HG02938 (cell line): Measurements from ENCODE around the gene RASL11A.
"Not testable (repeated sequence)": the region's sequence is repeated elsewhere in the genome, so short reads cannot be mapped to it uniquely, and the experiment has no call there.

Experiments used
- ATAC-seq: cut with Tn5 transposase; IDR thresholded peaks from one replicate; pipeline ENCODE4 v1.9.1; 2021; ENCODE audit warnings: mild to moderate bottlenecking, moderate library complexity; ENCODE audit not compliant: unreplicated experiment

The RASL11A gene

DNA sequence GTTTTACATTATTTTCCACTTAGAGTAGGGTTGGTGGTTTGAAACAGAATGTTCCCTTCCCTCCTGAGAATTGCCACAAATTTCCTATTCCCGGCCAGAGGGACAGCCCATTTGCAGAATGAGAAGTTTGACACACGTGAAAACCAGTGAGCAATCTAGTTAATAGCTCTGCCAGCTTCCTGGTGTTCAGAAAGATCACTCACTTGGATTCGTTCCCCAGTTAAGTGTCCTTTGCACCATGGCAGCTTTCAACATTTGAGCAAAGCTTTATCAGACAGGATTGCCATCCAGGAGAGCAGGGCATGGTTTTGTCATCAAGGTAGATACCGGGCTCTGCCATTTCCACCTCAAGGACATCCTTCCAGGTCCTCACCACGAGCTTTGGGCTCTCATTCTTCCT lies 28.2 kb downstream of the RASL11A start:
- ATAC-seq: no peak

DNA sequence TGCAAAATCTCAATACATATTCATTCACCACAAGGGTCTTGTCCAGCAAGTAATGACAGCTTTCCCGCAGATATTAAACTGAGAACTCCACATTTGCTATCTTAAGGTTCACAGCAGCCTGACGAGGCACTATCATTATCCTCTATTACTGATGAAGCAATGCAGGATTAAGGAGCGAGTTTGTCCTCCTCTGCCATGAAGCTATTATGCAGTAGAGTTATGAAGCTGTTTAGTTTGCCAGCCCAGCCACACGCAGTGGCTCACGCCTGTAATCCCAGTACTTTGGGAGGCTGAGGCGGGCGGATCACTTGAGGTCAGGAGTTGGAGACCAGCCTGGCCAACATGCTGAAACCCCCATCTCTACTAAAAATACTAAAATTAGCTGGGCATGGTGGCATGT lies 29.8 kb downstream of the RASL11A start:
- ATAC-seq: not testable (repeated sequence)

DNA sequence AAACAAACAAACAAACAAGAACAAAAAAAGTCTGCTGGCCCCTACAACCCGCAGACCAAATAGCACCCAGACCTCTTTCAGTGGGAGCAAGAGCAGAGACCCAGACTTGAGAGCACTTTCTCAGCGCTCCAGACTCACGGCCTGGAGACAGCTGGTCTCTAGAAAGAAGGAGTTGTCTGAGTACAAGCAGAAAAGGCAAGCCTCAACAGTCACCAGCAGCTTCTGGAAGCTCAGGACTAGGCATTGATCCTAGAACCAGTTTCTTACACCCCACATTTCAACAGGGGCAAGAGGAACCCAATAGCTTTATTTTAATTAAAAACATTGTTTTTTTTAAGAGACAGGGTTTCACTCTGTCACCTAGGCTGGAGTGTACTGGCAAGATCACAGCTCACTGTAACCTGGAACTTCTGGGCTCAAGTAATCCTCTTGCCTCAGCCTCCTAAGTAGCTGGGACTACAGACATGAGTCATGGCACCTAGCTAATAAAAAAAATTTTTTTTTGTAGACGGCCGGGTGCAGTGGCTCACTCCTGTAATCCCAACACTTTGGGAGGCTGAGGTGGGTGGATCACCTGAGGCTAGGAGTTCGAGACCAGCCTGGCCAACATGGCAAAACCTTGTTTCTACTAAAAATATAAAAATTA lies 30.4 kb downstream of the RASL11A start:
- no peak for ATAC-seq

DNA sequence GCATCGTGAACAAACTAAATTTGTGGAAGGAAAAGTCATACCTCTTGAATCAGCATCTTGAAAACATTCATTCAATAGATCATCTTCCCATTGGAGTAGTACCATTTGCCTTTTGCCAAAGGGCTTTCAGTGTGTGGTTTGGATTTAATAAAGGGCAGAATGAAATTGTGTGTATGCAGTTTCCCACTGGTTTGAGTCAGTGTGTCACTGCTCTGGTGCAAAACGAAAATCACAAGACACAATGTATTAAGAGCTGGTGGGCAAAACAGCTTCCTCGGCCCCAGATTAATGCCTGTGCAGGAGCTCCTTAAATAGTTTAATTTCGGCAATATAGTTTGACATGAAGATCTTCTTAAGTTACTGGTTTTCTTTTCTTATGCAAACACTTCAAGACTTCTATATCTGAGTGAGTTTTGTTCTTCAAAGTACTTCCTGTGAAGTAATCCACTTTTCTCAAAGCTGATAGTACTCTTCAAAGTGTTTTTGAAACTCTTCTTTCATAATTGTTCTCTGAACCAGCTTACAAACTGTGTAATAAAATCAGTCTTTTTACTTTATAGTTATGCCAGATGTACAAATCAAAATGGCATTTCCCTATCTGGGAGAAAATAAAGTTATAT lies 32.1 kb downstream of the RASL11A start:
- ATAC-seq: no peak

DNA sequence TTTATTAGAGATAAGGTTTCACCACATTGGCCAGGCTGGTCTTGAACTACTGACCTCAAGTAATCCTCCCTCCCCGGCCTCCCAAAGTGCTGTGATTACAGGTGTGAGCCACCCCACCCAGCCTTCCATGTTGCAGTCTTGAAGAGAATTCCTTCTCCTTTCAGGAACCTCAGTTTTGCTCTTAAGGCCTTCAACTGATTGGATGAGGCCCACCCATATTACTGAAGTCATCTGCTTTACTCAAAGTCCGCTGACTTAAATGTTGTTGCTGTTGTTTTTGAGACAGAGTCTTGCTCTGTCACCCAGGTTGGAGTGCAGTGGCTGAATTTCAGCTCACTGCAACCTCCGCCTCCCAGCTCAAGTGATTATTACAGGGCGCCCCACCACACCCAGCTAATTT lies 33.5 kb downstream of the RASL11A start:
- no peak for ATAC-seq

DNA sequence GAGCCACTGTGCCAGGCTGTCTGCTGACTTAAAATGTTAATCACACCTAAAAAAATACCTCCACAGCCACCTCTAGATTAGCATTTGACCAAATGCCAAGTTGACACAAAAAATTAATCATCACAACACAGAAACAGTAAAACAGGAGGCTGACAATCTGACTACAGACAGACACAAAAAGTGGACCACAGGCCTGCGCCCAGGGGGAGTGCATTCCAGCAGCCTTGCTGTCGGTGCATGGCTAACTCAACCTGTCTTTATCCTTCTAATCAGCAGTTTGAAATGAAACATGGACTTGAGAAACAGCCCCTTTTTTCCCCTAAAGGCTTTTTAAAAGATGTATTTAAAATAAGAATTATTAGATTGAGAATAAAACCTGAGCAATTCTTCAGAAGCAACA lies 34.0 kb downstream of the RASL11A start:
- ATAC-seq: no peak

DNA sequence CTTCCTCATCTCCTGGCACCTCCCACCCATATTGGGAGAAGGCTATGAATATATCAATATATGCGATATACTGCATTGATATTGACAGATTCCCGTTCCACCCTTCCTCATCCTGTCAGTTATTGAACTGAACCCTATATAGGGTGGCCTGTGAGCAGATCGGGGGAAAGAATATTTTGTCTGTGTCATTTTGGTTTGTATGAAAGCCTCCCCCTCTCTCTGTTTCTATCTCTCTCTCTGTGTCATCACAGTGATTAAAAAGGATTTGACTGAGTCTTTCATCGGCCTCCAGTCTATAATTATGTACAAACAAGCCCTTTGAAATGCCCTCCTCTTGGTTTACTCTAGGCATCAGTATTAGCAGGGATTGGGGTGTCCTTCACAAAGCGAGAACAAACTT lies 35.7 kb downstream of the RASL11A start:
- no peak for ATAC-seq

DNA sequence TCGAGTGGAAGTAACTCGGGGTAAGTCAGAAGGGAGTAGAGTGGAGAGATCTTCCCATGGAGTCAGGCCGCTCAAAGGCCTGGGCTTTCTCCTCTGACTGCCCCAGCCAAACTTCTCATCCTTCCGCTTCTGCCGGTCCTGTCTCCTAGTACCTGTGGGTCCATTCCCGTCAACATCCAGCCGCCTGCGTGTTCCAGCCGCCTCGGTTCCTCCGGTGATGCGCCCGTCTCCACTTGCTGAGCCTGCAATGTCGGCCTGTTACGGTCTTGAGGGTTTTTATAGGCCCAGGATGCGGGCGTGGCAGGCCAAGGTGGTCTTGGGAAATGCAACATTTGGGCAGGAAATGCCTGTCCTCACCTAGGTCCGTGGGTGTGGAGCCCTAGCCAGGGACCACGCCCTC lies 38.3 kb downstream of the RASL11A start:
- no peak for ATAC-seq

DNA sequence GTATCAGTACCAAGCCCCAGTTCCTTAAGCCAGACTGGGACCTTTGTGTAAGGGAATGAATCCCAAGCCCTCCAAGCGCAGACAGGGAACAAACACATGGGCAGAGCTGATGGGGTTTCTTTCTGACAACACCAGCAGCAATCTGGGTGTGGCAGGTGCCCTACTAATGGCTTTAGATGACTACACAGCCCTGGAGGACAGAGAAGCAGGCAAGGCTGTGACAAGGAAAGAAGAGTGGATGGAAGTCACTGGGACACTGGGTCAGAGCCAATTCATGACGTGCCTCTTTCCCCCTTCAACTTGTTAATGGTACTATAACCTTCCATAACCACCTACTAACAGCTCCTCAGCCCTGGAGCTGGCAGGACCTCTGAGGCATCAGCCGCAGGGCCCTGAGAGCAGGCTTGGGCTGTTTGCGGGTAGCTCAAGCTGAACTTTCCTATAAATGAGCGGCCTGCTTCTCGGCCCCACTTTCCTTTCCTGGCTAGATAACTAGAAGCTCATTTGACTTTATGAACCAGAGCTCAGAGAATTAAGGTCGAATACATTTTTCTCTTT lies 38.9 kb downstream of the RASL11A start:
- no peak for ATAC-seq

DNA sequence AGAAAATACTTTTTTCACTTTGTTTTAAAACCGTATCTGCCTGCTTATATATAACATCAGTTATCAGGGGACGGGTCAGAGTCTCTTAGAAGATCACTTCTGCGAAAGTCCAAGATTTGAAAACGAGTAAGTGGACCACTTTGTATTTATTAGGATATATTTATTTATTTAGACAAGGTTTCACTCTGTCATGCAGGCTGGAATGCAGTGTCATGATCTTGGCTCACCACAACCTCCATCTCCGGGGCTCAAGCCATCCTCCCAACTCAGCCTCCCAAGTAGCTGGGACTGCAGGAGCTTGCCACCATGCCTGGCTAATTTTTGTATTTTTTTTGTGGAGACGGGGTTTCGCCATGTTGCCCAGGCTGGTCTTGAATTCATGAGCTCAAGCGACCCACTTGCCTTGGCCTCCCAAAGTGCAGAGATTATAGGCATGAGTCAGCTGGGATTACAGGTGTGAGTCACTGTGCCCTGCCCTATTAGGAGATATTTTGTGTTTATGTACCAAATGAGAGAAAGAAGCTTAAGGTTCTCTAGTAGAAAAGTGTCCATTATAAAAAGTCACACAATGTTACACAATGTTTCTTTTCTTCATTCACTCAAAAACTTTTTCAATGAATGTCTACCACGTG lies 39.5 kb downstream of the RASL11A start:
- ATAC-seq: no peak

DNA sequence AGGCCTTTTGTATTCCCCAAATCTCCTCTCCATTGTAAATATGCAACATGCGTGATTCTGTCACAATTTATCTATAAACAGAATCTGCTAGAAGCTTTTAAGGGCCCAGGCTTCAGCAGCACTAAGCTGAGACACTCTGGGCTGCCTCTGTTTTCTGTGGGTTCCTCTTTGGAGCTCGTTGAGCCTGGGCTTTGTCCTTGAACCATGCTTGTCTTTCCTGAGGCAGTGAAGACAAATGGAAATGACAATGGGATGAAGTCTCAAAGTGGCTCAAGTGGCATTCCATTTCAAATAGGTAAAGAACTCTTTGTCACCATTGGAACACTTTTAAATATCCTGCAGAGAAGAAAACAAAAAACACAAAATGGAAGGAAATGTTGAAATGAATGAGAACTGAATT lies 40.3 kb downstream of the RASL11A start:
- no peak for ATAC-seq

DNA sequence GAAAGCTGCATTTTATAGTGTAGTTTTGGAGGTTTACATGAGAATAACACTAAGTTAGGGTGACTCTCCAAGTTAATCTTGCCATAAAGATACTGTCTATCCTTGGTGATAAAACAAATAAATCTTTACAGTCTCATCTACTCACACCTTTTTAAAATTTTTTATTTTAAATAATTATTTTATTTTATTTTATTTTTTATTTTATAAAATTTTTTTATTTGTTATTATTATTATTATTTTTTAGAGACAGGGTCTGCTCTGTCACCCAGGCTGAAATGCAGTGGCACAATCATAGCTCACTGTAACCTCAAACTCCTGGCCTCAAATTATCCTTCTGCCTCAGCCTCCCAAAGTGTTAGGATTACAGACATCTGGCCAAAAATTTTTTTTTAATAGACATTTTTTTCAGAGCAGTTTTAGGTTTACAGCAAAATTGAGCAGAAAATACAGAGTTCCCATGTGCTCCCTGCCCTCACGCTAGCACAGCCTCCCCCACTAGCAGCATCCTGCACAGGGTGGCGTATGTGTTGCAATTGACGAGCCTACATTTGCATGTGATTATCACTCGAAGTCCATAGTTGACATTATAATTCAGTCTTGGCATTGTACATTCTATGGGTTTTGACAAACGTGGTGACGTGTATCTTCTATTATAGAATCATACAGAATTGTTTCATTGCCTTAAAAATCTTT lies 41.0 kb downstream of the RASL11A start:
- ATAC-seq: no peak

DNA sequence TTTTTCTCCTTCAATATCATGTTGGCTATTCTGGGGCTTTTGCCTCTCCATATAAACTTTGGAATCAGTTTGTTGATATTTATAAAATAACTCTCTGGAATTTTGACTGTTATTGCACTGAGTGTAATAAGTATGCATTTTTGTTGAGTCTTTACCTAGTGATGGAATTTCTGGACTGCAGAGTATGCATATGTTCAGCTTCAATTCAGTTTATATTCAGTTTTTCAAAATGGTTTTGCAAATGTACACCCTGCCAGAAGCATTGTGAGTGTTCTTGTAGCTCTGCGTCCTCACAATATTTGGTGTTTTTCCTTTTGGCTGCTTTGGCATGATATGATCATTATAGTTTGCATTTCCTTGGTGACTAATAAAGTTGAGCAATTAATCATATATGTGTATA lies 43.1 kb downstream of the RASL11A start:
- ATAC-seq: no peak

DNA sequence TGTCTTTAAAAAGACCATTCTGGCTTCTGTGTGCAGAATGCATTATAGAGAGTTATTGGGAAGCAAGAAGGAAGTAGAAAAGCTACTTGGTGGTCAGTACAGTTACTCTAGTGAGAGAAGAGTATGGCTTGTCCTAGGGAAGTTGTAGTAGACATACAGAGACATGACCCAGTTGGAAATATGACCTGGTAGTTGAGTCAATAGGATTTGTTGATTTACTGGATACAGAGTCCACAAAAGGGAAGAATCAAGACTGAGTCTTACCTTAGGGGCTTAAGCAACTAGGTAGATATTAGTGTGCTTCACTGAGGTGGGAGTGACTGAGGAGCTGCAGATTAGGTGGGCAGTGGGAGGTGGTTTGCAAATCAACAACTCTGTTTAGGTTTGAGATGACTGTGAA lies 48.8 kb downstream of the RASL11A start:
- no peak for ATAC-seq

DNA sequence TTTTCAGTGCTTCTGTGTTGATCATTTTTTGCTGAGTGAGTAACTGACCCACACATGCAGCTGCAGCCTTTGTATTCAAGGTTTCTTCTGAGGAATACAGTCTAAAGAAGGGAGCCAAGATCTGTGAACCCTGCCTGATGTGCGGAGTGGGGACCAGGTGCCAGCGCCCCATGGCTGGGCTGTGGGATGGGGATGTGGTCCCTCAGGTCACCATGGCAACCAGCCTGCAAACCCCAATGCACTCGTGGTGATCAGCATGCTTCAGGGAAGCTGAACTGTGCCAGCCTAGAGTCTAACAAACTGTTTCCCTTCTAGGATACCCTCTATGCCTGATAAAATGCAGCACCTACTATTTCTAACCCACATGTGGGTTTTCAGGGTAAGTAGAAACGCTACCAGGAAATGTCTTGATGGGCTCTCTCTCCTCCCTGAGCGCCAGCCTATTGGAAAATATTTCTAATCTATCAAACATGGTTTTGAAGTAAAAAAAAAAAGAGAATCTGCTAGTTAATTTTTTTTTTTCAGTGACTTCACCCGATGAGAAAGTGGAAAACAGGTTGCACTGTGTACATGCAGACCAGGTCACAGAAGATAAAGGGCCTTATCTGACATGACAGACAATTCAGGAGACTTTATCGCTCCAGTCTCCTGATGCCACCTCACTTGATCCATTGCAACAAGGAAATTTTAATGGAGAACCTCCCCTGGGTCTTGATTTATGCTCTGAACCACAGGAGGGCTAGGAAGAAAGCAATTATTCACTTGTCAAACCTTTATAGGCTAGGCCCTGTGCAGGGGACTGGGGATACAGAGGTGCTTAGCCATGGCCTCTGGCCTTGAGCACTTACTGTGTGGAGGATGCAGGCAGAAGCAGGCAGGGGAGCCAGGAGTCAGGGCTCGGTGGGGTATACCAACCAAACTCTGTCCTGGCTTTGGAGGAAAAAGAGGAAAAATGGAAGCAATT lies 51.1 kb downstream of the RASL11A start:
- no peak for ATAC-seq

DNA sequence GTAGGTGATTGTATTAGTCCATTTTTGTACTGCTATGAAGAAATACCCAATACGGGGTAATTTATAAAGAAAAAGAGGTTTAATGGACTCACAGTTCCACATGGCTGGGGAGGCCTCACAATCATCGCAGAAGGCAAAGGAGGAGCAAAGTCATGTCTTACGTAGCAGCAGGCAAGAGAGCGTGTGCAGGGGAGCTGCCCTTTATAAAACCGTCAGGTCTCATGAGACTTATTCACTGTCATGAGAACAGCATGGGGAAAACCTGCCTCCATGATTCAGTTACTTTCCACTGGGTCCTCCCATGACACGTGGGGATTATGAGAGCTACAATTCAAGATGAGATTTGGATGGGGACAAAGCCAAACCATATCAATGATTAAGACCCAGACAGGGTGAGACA lies 51.8 kb downstream of the RASL11A start:
- ATAC-seq: not testable (repeated sequence)
